Measurements from ENCODE around the gene MRPL40. TPM values are rescaled to one million over a fixed set of nuclear protein-coding genes. Genes with fewer than 3 reads are reported as not detected.

The MRPL40 gene
- total and polyA plus RNA-seq, 2 donors (not counting 1 experiment from before 2014, with no cell fraction given): 12.5 to 21.9 TPM

GRCh38 chr22:19405133-19405532, 27.2 kb upstream of the MRPL40 start:
- Histone ChIP-seq H4K20me1 (ENCODE audit: control insufficient read depth, insufficient read depth, low read length, poor library complexity, severe bottlenecking) (peaks cover 2% of the 10 kb centered on the region), H3K4me2 (replicated peaks; ENCODE audit: low read depth, low read length, poor library complexity, severe bottlenecking) (no peak overlapping the region), H3K9ac (ENCODE audit: low read length) (no peak overlapping the region), H3K9me3 (ENCODE audit: control extremely low read depth in 1 of 3, control insufficient read depth in 2 of 3, insufficient read depth in 1 of 3, low read length in 2 of 3) (no peaks in the 10 kb centered on the region), H3K4me3 (ENCODE audit: control extremely low read depth in 1 of 5, extremely low read depth in 1 of 5, insufficient read depth in 1 of 5, low read depth in 2 of 5, low read length in 4 of 5) (no peak overlapping the region), H3K79me2 (ENCODE audit: control insufficient read depth, insufficient read depth, low read length) (no peaks in the 10 kb centered on the region), H2AFZ (ENCODE audit: insufficient read depth, low read depth, low read length, poor library complexity, severe bottlenecking) (no peak overlapping the region), H3K27me3 (replicated peaks in 1 of 4; ENCODE audit: control extremely low read depth in 1 of 4, control insufficient read depth in 3 of 4, insufficient read depth in 4 of 4, low read length in 3 of 4) (no peaks in the 10 kb centered on the region), H3K27ac (ENCODE audit: low read length in 2 of 2) (no peak overlapping the region), H3K36me3 (replicated peaks in 1 of 2; ENCODE audit: control extremely low read depth in 1 of 2, control insufficient read depth in 1 of 2, extremely low read depth in 1 of 2, insufficient read depth in 2 of 2, low read length in 1 of 2) (peaks cover 0 to 72% of the 10 kb centered on the region in 2 experiments), H3K4me1 (ENCODE audit: control insufficient read depth in 2 of 2, insufficient read depth in 2 of 2, low read length in 2 of 2) (peaks cover 6 to 8% of the 10 kb centered on the region in 2 donors)
- ATAC-seq (ENCODE audit: low read depth): no peak
- no peak for DNase-seq
- POLR2A ChIA-PET: no interaction called here
- Mint-ChIP-seq H3K27me3 (no peaks in the 10 kb centered on the region), H3K4me3 (no peak overlapping the region), H3K4me1 (peaks cover 11% of the 10 kb centered on the region), H3K27ac (no peak overlapping the region), H3K9me3 (ENCODE audit: insufficient read depth) (no peaks in the 10 kb centered on the region)
- CTCF ChIA-PET: no interaction called here
- no peak for TF ChIP-seq EZH2 (IDR thresholded peaks at IDR 0.05; ENCODE audit: borderline replicate concordance, insufficient read depth, low read depth, low read length, poor library complexity, severe bottlenecking)
- TF ChIP-seq, protein P1, sequence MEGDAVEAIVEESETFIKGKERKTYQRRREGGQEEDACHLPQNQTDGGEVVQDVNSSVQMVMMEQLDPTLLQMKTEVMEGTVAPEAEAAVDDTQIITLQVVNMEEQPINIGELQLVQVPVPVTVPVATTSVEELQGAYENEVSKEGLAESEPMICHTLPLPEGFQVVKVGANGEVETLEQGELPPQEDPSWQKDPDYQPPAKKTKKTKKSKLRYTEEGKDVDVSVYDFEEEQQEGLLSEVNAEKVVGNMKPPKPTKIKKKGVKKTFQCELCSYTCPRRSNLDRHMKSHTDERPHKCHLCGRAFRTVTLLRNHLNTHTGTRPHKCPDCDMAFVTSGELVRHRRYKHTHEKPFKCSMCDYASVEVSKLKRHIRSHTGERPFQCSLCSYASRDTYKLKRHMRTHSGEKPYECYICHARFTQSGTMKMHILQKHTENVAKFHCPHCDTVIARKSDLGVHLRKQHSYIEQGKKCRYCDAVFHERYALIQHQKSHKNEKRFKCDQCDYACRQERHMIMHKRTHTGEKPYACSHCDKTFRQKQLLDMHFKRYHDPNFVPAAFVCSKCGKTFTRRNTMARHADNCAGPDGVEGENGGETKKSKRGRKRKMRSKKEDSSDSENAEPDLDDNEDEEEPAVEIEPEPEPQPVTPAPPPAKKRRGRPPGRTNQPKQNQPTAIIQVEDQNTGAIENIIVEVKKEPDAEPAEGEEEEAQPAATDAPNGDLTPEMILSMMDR (IDR thresholded peaks at IDR 0.05): no peak
- intact Hi-C loops (cut with micrococcal nuclease): no loop called here
- WGBS (ENCODE audit: insufficient coverage): 89% methylated on average over 1 of the region's 4 CpGs

GRCh38 chr22:19405652-19406051, 26.7 kb upstream of the MRPL40 start:
- peaks cover 0 to 73% of the 10 kb centered on the region in 2 experiments for H3K36me3 ChIP-seq (replicated peaks in 1 of 2; ENCODE audit: control extremely low read depth in 1 of 2, control insufficient read depth in 1 of 2, extremely low read depth in 1 of 2, insufficient read depth in 2 of 2, low read length in 1 of 2)
- no peaks in the 10 kb centered on the region for H3K79me2 ChIP-seq (ENCODE audit: control insufficient read depth, insufficient read depth, low read length)
- H3K4me3 ChIP-seq (ENCODE audit: control extremely low read depth in 1 of 5, extremely low read depth in 1 of 5, insufficient read depth in 1 of 5, low read depth in 2 of 5, low read length in 4 of 5): no peak overlapping the region
- POLR2A ChIA-PET: no interaction called here
- no peak overlapping the region for H3K4me2 ChIP-seq (replicated peaks; ENCODE audit: low read depth, low read length, poor library complexity, severe bottlenecking)
- no peak overlapping the region for H3K9ac ChIP-seq (ENCODE audit: low read length)
- no peaks in the 10 kb centered on the region for H3K9me3 ChIP-seq (ENCODE audit: control extremely low read depth in 1 of 3, control insufficient read depth in 2 of 3, insufficient read depth in 1 of 3, low read length in 2 of 3)
- no peak overlapping the region for H3K27ac ChIP-seq (ENCODE audit: low read length in 2 of 2)
- CTCF ChIA-PET: interaction anchor here (1.1 kb wide), 1 partner anchor 15 kb away, joined by 3 read pairs; no protein-coding TSS in a partner anchor
- no peak overlapping the region for H2AFZ ChIP-seq (ENCODE audit: insufficient read depth, low read depth, low read length, poor library complexity, severe bottlenecking)
- DNase-seq: no peak
- Mint-ChIP-seq H3K4me3 (no peak overlapping the region), H3K9me3 (ENCODE audit: insufficient read depth) (no peaks in the 10 kb centered on the region), H3K27me3 (no peaks in the 10 kb centered on the region), H3K27ac (no peak overlapping the region), H3K4me1 (peaks cover 11% of the 10 kb centered on the region)
- intact Hi-C loops (cut with micrococcal nuclease): no loop called here
- ATAC-seq (ENCODE audit: low read depth): no peak
- no peaks in the 10 kb centered on the region for H3K27me3 ChIP-seq (replicated peaks in 1 of 4; ENCODE audit: control extremely low read depth in 1 of 4, control insufficient read depth in 3 of 4, insufficient read depth in 4 of 4, low read length in 3 of 4)
- TF ChIP-seq, protein P1 (IDR thresholded peaks at IDR 0.05): no peak
- TF ChIP-seq EZH2 (IDR thresholded peaks at IDR 0.05; ENCODE audit: borderline replicate concordance, insufficient read depth, low read depth, low read length, poor library complexity, severe bottlenecking): no peak
- H4K20me1 ChIP-seq (ENCODE audit: control insufficient read depth, insufficient read depth, low read length, poor library complexity, severe bottlenecking): peaks cover 5% of the 10 kb centered on the region
- peaks cover 6 to 8% of the 10 kb centered on the region in 2 donors for H3K4me1 ChIP-seq (ENCODE audit: control insufficient read depth in 2 of 2, insufficient read depth in 2 of 2, low read length in 2 of 2)
- 100% methylated on average over 8 of the region's 8 CpGs for WGBS (ENCODE audit: insufficient coverage)
